Transverse colon (tissue), 4 donors: Measurements from ENCODE around the gene HHLA2.

Experiments used
- CTCF ChIP-seq, 5 experiments: fragments of 200-600 bp in 3 of 5; fragments of 450-650 bp in 2 of 5; sonication (generic) in 3 of 5; IDR thresholded peaks; 1 replicate in 2 of 5; 2 replicates in 3 of 5; pipeline ENCODE4 v1.5.1; 2016 to 2017; ENCODE audit warnings: antibody characterized with exemption in 5 of 5, inconsistent platforms in 3 of 5, mild to moderate bottlenecking in 2 of 5, moderate library complexity in 1 of 5
- EP300 ChIP-seq: sonication (generic); formaldehyde crosslinking; IDR thresholded peaks from one replicate; pipeline ENCODE4 v1.6.1; 2017; ENCODE audit warnings: antibody characterized with exemption, low read depth
- POLR2A ChIP-seq: fragments of 450-650 bp; IDR thresholded peaks from one replicate; pipeline ENCODE4 v1.6.1; 2016; ENCODE audit warnings: antibody characterized with exemption, mild to moderate bottlenecking, moderate library complexity
- POLR2AphosphoS5 ChIP-seq, 3 donors: sonication (generic); formaldehyde crosslinking; IDR thresholded peaks; one replicate each; pipeline ENCODE4 v1.6.1; 2016; ENCODE audit warnings: antibody characterized with exemption in 3 of 3

GRCh38 chr3:108406063-108406660 is 109.8 kb downstream of the HHLA2 start:
- TF ChIP-seq POLR2AphosphoS5 (IDR thresholded peaks at IDR 0.05) (no peak), EP300 (no peak), POLR2A (no peak), CTCF (IDR thresholded peaks at IDR 0.05) (no peak)
